Neural progenitor cell (in vitro differentiated cells): Measurements from ENCODE around the gene ZNF630.

Source experiments
- EZH2 ChIP-seq: fragments of 200-600 bp; sonication (generic); IDR thresholded peaks from 2 replicates; pipeline ENCODE4 v1.6.1; 2017; ENCODE audit warnings: antibody characterized with exemption, mild to moderate bottlenecking, moderate library complexity
- TF ChIP-seq, protein P1 (sequence below): fragments of 200-600 bp; sonication (generic); IDR thresholded peaks from 2 replicates; pipeline ENCODE4 v1.5.1; 2017; ENCODE audit warnings: antibody characterized with exemption, mild to moderate bottlenecking

DNA sequence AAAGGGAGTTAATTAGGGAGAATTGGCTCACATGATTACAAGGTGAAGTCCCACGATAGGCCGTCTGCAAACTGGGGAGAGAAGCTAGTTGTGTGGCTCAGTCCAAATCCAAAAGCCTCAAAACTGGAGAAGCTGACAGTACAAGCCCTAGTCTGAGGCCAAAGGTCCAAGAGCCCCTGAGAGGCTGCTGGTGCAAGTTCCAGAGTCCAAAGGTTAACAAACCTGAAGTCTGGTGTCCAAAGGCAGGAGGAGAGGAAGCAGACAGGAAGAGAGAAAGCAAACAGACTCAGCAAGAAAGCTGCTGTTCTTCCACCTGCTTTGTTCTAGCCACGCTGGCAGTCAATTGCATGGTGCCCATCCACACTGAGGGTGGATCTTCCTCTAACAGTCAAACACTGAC lies 30.0 kb upstream of the ZNF630 start:
- no peak for TF ChIP-seq EZH2
- TF ChIP-seq, protein P1, sequence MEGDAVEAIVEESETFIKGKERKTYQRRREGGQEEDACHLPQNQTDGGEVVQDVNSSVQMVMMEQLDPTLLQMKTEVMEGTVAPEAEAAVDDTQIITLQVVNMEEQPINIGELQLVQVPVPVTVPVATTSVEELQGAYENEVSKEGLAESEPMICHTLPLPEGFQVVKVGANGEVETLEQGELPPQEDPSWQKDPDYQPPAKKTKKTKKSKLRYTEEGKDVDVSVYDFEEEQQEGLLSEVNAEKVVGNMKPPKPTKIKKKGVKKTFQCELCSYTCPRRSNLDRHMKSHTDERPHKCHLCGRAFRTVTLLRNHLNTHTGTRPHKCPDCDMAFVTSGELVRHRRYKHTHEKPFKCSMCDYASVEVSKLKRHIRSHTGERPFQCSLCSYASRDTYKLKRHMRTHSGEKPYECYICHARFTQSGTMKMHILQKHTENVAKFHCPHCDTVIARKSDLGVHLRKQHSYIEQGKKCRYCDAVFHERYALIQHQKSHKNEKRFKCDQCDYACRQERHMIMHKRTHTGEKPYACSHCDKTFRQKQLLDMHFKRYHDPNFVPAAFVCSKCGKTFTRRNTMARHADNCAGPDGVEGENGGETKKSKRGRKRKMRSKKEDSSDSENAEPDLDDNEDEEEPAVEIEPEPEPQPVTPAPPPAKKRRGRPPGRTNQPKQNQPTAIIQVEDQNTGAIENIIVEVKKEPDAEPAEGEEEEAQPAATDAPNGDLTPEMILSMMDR, result no peak
